Tibial nerve (tissue), 4 donors: ENCODE results near the gene CDH4.

Source experiments
- EP300 ChIP-seq, 2 donors: sonication (generic); formaldehyde crosslinking; IDR thresholded peaks; one replicate each; pipeline ENCODE4 v1.6.1; 2017; ENCODE audit warnings: antibody characterized with exemption in 2 of 2, mild to moderate bottlenecking in 1 of 2
- POLR2A ChIP-seq, 2 donors: fragments of 450-650 bp; IDR thresholded peaks; one replicate each; pipeline ENCODE4 v1.6.1; 2017; ENCODE audit warnings: antibody characterized with exemption in 2 of 2, mild to moderate bottlenecking in 2 of 2, moderate library complexity in 2 of 2
- TF ChIP-seq, protein P1 (sequence below), 5 experiments: fragments of 200-600 bp in 3 of 5; fragments of 450-650 bp in 2 of 5; sonication (generic) in 3 of 5; IDR thresholded peaks; one replicate each; pipeline ENCODE4 v1.5.1; 2016 to 2019; ENCODE audit warnings: antibody characterized with exemption in 5 of 5, mild to moderate bottlenecking in 3 of 5, moderate library complexity in 2 of 5

DNA sequence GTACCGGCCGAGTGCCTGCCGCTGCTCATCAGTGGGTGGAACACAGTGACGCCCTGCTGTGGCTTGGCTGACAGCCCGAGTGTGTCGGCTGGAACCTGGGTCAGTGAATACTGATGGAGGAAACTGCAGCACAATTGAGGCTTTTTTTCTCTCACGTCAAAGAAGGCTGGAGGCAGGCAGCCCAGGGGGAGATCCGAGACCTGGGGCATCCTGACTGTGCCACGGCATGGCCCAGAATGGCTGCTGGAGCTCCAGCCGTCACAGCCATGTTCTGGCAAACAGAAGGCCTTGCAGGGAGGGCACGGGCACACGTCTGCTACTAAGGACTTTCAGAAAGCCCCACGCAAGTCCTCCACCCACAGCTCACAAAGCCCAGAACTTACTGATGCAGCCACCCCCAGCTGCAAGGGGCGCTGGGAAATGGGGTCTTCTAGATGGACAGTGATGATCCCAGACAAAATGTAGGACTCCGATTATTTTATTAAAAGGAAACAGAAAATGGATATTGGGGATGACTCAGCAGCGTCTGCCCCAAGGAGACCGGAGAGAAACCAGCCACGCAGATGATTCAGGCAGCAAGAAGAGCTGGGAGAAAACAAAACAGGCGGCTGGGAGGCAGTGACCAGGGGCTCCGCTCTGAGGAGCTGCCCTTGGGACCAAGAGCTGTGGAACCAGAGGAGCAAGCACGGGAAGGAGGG, 673.6 kb downstream of the CDH4 start:
- TF ChIP-seq, protein P1, sequence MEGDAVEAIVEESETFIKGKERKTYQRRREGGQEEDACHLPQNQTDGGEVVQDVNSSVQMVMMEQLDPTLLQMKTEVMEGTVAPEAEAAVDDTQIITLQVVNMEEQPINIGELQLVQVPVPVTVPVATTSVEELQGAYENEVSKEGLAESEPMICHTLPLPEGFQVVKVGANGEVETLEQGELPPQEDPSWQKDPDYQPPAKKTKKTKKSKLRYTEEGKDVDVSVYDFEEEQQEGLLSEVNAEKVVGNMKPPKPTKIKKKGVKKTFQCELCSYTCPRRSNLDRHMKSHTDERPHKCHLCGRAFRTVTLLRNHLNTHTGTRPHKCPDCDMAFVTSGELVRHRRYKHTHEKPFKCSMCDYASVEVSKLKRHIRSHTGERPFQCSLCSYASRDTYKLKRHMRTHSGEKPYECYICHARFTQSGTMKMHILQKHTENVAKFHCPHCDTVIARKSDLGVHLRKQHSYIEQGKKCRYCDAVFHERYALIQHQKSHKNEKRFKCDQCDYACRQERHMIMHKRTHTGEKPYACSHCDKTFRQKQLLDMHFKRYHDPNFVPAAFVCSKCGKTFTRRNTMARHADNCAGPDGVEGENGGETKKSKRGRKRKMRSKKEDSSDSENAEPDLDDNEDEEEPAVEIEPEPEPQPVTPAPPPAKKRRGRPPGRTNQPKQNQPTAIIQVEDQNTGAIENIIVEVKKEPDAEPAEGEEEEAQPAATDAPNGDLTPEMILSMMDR (IDR thresholded peaks at IDR 0.05) = no peak
- TF ChIP-seq POLR2A (IDR thresholded peaks at IDR 0.05) (no peak), EP300 (IDR thresholded peaks at IDR 0.05) (no peak)
